Right hindlimb (tissue), 1 donor: ENCODE data around the gene PPP1R14D.

Source experiments
- DNase-seq: peaks from one replicate; pipeline ENCODE4 v3.0.0-alpha.2; 2018

PPP1R14D gene

GRCh38 chr15:40815042-40815698 lies 13.3 kb downstream of the PPP1R14D start:
- no peak for DNase-seq

- DNase-seq: no peak
Observed at GRCh38 chr15:40812721-40813425, 15.6 kb downstream of the PPP1R14D start.

GRCh38 chr15:40808861-40809450 lies 19.6 kb downstream of the PPP1R14D start:
- no peak for DNase-seq

GRCh38 chr15:40807888-40808461 lies 20.5 kb downstream of the PPP1R14D start:
- DNase-seq: no peak

- peak; percentile 99 for DNase-seq
Observed at GRCh38 chr15:40807028-40807887, 21.2 kb downstream of the PPP1R14D start, which contains the start of the genes DNAJC17 and ZFYVE19. Gene DNAJC17, minus strand, starts transcription at chr15:40807473. Its CDS starts 27 bp downstream, at chr15:40807446. Gene ZFYVE19, plus strand, starts transcription at chr15:40807089. Its CDS starts 501 bp downstream, at chr15:40807590.

GRCh38 chr15:40806672-40807027 lies 21.9 kb downstream of the PPP1R14D start:
- no peak for DNase-seq

GRCh38 chr15:40803688-40804087 lies 24.8 kb downstream of the PPP1R14D start:
- DNase-seq: no peak

GRCh38 chr15:40803076-40803475 lies 25.4 kb downstream of the PPP1R14D start:
- DNase-seq: no peak

GRCh38 chr15:40799523-40799922 lies 29.0 kb downstream of the PPP1R14D start:
- DNase-seq: no peak

- no peak for DNase-seq
Observed at GRCh38 chr15:40796512-40796911, 32.0 kb downstream of the PPP1R14D start.

- DNase-seq: no peak
Observed at GRCh38 chr15:40796041-40796440, 32.5 kb downstream of the PPP1R14D start.

- no peak for DNase-seq
Observed at GRCh38 chr15:40793216-40793989, 35.1 kb downstream of the PPP1R14D start.

- no peak for DNase-seq
Observed at GRCh38 chr15:40792394-40792793, 36.1 kb downstream of the PPP1R14D start.

GRCh38 chr15:40790718-40791117 lies 37.8 kb downstream of the PPP1R14D start:
- no peak for DNase-seq

GRCh38 chr15:40789999-40790398 lies 38.5 kb downstream of the PPP1R14D start:
- no peak for DNase-seq

- no peak for DNase-seq
Observed at GRCh38 chr15:40789119-40789518, 39.4 kb downstream of the PPP1R14D start.

GRCh38 chr15:40787991-40788390 lies 40.5 kb downstream of the PPP1R14D start:
- no peak for DNase-seq

GRCh38 chr15:40787344-40787841 lies 41.1 kb downstream of the PPP1R14D start:
- DNase-seq: no peak

GRCh38 chr15:40785814-40786213 lies 42.7 kb downstream of the PPP1R14D start:
- no peak for DNase-seq

GRCh38 chr15:40785164-40785563 lies 43.3 kb downstream of the PPP1R14D start:
- DNase-seq: no peak

GRCh38 chr15:40782609-40783227 lies 45.8 kb downstream of the PPP1R14D start:
- no peak for DNase-seq
